Inferior parietal cortex (tissue), 1 donor: Measurements from ENCODE around the gene ZNF792.
"Not testable (repeated sequence)": the region's sequence is repeated elsewhere in the genome, so short reads cannot be mapped to it uniquely, and the experiment has no call there.

ENCODE experiments used
- DNase-seq: peaks from one replicate; pipeline ENCODE4 v3.0.0-alpha.2; 2016; ENCODE audit errors: extremely low spot score

The ZNF792 gene

GRCh38 chr19:34963573-34964406, at the start of gene ZNF792:
Gene ZNF792 (minus strand): TSS chr19:34964229. CDS start chr19:34963662, 567 bp downstream.
- peak; percentile 18 for DNase-seq

- DNase-seq = no peak
Measured at GRCh38 chr19:35013041-35013819, 49.2 kb upstream of the ZNF792 start.

DNA sequence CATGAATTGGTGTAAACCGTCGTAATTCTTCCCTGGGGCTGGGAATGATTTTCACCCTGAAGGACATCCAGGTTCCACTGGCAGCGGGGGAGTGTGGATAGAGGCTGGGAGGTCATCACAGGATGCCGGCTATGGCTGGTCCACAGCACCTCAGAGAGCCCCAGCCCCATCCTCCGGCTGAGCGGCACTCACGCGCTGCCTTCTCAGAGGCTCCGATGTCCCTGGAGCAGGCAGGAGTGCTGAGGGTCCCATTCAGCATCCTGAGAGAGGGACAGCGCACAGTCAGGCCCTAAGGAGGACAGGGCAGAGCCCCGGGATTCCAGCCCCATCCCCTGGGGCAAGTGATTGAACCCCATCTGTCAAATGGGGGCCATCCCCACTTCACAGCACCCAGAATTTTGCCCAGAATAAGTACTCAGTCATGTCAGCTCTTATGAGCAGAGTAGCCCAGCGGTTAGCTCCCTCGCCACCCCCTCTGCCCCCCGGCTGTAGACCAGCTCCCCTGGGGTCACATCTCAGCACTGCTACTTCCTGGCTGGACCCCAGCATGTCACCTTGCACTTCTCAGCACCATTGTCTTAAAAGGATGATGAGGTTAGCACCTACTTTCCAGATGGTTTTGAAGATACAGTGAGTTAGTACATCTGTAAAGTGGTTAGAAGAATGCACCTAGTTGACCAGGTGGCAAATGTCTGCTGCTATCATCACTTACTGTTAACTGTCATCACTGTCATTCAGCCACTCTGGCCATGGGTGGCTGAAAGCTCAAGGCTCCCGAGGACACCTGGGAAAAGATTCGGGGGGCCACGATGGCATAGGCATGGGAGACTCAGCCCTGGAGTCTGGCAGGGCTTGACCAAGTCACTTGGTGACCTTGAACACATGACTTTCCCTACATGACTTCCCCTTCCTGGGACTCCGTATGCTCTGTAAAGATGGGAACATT, 48.0 kb upstream of the ZNF792 start:
- DNase-seq = no peak

GRCh38 chr19:35011091-35011689, 47.2 kb upstream of the ZNF792 start:
- no peak for DNase-seq

GRCh38 chr19:35009424-35010415, 45.7 kb upstream of the ZNF792 start:
- DNase-seq = no peak

- DNase-seq = no peak
Measured at GRCh38 chr19:35008891-35009341, 44.9 kb upstream of the ZNF792 start.

GRCh38 chr19:35007427-35007826, 43.4 kb upstream of the ZNF792 start:
- not testable (repeated sequence) for DNase-seq

DNA sequence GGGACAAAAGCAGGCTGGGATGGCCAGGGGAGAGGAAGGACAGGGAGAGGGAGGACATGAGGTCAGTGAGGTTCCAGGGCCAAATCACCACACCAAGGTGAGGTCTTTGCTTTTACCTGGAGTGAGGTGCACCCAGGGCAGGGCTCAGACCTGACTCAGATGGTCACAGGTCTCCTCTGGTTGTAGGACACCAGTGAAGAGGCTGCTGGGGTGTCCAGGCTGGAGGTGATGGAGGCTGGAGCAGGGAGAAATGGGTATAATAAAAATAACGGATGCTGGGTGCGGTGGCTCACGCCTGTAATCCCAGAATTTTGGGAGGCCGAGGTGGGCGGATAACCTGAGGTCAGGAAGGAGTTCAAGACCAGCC, 43.0 kb upstream of the ZNF792 start:
- DNase-seq = no peak

DNA sequence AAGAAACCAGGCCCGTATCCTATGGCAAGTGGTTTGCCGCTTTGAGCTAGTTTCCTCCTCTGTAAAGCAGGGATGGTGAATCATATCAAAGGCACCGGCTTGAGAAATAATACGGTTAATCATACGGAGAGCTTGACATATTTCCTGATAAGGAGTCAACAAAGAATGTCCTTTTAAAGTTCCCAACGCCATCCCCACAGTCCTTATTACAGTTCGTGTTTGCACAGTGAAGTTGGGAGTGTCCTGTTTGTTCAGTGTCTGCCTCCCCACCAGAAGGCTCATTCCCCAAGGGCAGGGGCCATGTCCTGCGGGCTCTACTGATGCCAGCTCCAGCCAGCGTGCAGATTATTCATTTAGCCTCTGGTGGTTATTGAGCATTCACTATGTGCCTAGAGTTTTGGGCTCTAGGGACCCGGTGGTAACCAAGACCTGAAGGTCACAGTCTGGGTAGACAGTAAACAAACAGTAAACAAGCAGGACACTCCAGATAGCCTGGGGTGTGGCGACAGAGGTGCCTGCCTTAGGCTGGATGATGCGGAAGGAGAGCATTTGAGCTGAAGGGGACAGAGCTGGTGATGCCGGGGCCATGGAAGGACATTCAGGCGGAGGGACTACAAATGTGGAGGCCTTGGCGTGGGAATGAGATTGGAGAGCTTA, 42.4 kb upstream of the ZNF792 start:
- no peak for DNase-seq

- not testable (repeated sequence) for DNase-seq
Measured at GRCh38 chr19:35006007-35006341, 41.9 kb upstream of the ZNF792 start.

DNA sequence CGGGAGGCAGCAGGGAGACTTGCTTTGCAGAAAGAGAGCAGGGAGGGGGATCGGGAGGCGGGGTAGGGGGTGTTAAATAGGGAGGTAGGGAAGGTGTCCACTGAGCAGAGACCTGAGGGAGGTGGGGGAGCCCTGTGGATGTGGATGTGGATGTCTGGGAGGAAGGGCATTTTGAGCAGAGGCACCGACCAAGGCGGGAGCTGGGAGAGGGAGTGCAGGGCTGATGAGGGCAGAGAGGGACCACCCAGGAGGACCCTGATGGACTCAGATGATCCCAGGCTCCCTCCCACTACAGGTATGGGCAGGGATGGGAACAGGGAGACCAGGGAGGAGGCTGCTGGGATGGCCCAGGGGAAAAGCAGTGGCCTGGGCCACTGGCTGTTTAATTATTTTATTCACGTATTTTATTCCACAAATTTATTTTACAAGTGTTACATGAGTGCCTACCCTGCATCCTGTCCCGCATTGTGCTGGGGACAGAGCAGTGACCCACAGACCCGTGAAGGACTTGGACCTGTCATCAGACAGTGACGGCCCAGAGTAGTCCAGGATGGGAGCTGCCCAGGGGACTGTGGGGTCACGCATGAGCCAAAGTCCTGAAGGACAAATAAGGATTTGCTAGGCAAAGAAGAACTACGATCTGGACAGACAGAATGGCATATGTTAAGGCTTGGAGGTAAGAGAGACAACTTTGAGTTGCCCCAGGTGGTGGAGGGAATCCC, 41.4 kb upstream of the ZNF792 start:
- DNase-seq = no peak

- DNase-seq = no peak
Measured at GRCh38 chr19:35004517-35005255, 40.7 kb upstream of the ZNF792 start.

DNA sequence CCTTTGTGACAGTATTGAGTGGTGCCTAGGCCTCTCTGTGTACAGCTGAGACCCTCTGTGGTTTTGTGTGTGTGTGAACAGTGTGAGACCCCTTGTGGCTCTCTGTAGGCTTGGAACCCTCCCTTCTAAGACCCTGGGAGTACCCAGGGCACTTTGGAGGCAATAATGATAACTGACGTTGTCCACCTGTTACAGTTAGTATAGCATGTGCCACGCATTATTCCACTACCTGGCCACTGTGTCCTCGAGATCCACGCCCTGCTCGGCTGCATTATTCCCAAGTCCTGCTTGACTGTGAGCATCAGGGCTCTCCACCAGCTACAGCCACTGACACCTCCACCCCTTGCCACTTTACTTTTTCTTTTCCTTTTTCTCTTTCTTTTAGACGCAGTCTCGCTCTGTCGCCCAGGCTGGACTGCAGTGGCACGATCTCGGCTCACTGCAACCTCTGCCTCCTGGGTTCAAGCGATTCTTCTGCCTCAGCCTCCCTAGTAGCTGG, 38.1 kb upstream of the ZNF792 start:
- DNase-seq = no peak

- peak; percentile 10 for DNase-seq
Measured at GRCh38 chr19:35000647-35001501, 36.8 kb upstream of the ZNF792 start.

DNA sequence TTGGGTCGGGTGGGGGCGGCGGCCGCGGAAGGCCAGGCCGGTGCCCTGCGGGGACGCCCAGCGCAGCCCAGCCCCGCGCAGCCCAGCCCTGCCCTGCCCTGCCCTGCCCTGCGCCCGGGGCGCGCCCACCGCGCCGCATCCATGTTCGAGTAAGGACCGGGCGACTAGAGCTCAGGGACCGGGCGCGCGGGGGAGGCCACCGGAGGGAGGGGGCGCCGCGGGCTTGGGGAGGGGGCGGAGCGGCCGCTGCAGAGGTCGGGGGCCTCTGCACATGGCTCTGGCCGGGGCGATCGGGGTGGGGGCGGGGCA, 36.3 kb upstream of the ZNF792 start:
- DNase-seq = no peak

- DNase-seq = peak; percentile 79
Measured at GRCh38 chr19:34999498-35000337, 35.7 kb upstream of the ZNF792 start, which contains the start of gene GRAMD1A. Gene GRAMD1A (plus strand): TSS chr19:35000323. CDS start chr19:35000479, 156 bp downstream.
